Calu3 (cell line): ENCODE results near the gene SEMA6B. TPM values are rescaled to one million over a fixed set of nuclear protein-coding genes. Genes with fewer than 3 reads are reported as not detected.

ENCODE experiments used
- BruUV-seq: library from RNA; stranded (reverse); fragments of 400-500 nt; replicated peaks from 2 replicates; lab custom pipeline; 2021; lab: Mats Ljungman, UMichigan
- CTCF ChIA-PET: fragments of 300-600 bp; sonication (Branson Sonifier 250); formaldehyde crosslinking; loops from one replicate; lab custom pipeline; 2022; ENCODE audit warnings: antibody characterized with exemption; lab: Charles Lee
- DNase-seq: peaks from one replicate; pipeline ENCODE4 v3.0.0; 2022
- H3K27ac Mint-ChIP-seq: one replicate; pipeline ENCODE4 v1.8.0; 2022; ENCODE audit warnings: mixed read lengths; ENCODE audit not compliant: unreplicated experiment
- H3K27me3 Mint-ChIP-seq: one replicate; pipeline ENCODE4 v1.8.0; 2022; ENCODE audit warnings: mixed read lengths; ENCODE audit not compliant: unreplicated experiment
- H3K36me3 Mint-ChIP-seq: one replicate; pipeline ENCODE4 v1.8.0; 2022; ENCODE audit warnings: mild to moderate bottlenecking, moderate library complexity, mixed read lengths; ENCODE audit not compliant: insufficient read depth, unreplicated experiment
- H3K4me1 Mint-ChIP-seq: one replicate; pipeline ENCODE4 v1.8.0; 2022; ENCODE audit warnings: mild to moderate bottlenecking, low read depth, mixed read lengths; ENCODE audit not compliant: unreplicated experiment
- H3K4me3 Mint-ChIP-seq: one replicate; pipeline ENCODE4 v1.8.0; 2022; ENCODE audit warnings: mild to moderate bottlenecking, low read depth, moderate library complexity, mixed read lengths; ENCODE audit not compliant: unreplicated experiment
- H3K9me3 Mint-ChIP-seq: one replicate; pipeline ENCODE4 v1.8.0; 2022; ENCODE audit warnings: low read depth, mixed read lengths; ENCODE audit not compliant: unreplicated experiment
- CTCF ChIP-seq: fragments of 200-600 bp; IDR thresholded peaks from one replicate; pipeline ENCODE4 v1.8.0; 2022; ENCODE audit warnings: antibody characterized with exemption; ENCODE audit not compliant: unreplicated experiment
- intact Hi-C: fragments of 100-400 bp; cut with micrococcal nuclease; formaldehyde crosslinking; loops from one replicate; pipeline ENCODE4 v1.10.0; 2022; ENCODE audit not compliant: unreplicated experiment
- total RNA-seq: library from RNA; stranded (reverse); gene quantifications from 2 replicates; pipeline ENCODE4 v1.2.3, GENCODE V29; 2022

Gene SEMA6B
- total RNA-seq, 1 experiment from 2014 or later = 0.21 TPM

- no peak for DNase-seq
- no peaks in the 10 kb centered on the region for H3K9me3 Mint-ChIP-seq
- CTCF ChIA-PET = no interaction called here
- no TSS peak for BruUV-seq
- H3K27me3 Mint-ChIP-seq = peaks cover 16% of the 10 kb centered on the region
- peaks cover 4% of the 10 kb centered on the region for H3K36me3 Mint-ChIP-seq
- no peak for TF ChIP-seq CTCF
- H3K27ac Mint-ChIP-seq = no peak overlapping the region
- no peak overlapping the region for H3K4me3 Mint-ChIP-seq
- no peaks in the 10 kb centered on the region for H3K4me1 Mint-ChIP-seq
- intact Hi-C loops = no loop called here
Measured at GRCh38 chr19:4604912-4605311, 45.4 kb upstream of the SEMA6B start.

- intact Hi-C loops = no loop called here
- DNase-seq = no peak
- BruUV-seq = no TSS peak
- H3K4me3 Mint-ChIP-seq = no peak overlapping the region
- H3K4me1 Mint-ChIP-seq = no peaks in the 10 kb centered on the region
- no peak overlapping the region for H3K27ac Mint-ChIP-seq
- no peaks in the 10 kb centered on the region for H3K9me3 Mint-ChIP-seq
- CTCF ChIA-PET = no interaction called here
- H3K27me3 Mint-ChIP-seq = peaks cover 23% of the 10 kb centered on the region
- H3K36me3 Mint-ChIP-seq = peaks cover 4% of the 10 kb centered on the region
- no peak for TF ChIP-seq CTCF
Measured at GRCh38 chr19:4602915-4603314, 43.4 kb upstream of the SEMA6B start.

GRCh38 chr19:4602173-4602788 lies 42.8 kb upstream of the SEMA6B start:
- Mint-ChIP-seq H3K9me3 (no peaks in the 10 kb centered on the region), H3K27ac (no peak overlapping the region), H3K36me3 (peaks cover 3% of the 10 kb centered on the region), H3K27me3 (peaks cover 24% of the 10 kb centered on the region), H3K4me1 (no peaks in the 10 kb centered on the region), H3K4me3 (no peak overlapping the region)
- CTCF ChIA-PET = no interaction called here
- intact Hi-C loops = no loop called here
- no peak for TF ChIP-seq CTCF
- DNase-seq = no peak
- no TSS peak for BruUV-seq

- no peaks in the 10 kb centered on the region for H3K36me3 Mint-ChIP-seq
- no peak for DNase-seq
- H3K9me3 Mint-ChIP-seq = no peaks in the 10 kb centered on the region
- peaks cover 33% of the 10 kb centered on the region for H3K27me3 Mint-ChIP-seq
- intact Hi-C loops = no loop called here
- H3K27ac Mint-ChIP-seq = no peak overlapping the region
- H3K4me1 Mint-ChIP-seq = no peaks in the 10 kb centered on the region
- no peak for TF ChIP-seq CTCF
- no peak overlapping the region for H3K4me3 Mint-ChIP-seq
- CTCF ChIA-PET = no interaction called here
- BruUV-seq = no TSS peak
Measured at GRCh38 chr19:4600893-4601292, 41.4 kb upstream of the SEMA6B start.
